ENCODE results near the gene IPCEF1.
"Not testable (repeated sequence)": the region's sequence is repeated elsewhere in the genome, so short reads cannot be mapped to it uniquely, and the experiment has no call there.

GRCh38 chr6:154201688-154202087 is 154.9 kb downstream of the IPCEF1 start:
- not testable (repeated sequence) for TF ChIP-seq EP300 (conservative IDR thresholded peaks at IDR 0.05; ENCODE audit: poor library complexity, severe bottlenecking); POLR2AphosphoS5 (IDR thresholded peaks at IDR 0.05)
- TF ChIP-seq, protein P1, sequence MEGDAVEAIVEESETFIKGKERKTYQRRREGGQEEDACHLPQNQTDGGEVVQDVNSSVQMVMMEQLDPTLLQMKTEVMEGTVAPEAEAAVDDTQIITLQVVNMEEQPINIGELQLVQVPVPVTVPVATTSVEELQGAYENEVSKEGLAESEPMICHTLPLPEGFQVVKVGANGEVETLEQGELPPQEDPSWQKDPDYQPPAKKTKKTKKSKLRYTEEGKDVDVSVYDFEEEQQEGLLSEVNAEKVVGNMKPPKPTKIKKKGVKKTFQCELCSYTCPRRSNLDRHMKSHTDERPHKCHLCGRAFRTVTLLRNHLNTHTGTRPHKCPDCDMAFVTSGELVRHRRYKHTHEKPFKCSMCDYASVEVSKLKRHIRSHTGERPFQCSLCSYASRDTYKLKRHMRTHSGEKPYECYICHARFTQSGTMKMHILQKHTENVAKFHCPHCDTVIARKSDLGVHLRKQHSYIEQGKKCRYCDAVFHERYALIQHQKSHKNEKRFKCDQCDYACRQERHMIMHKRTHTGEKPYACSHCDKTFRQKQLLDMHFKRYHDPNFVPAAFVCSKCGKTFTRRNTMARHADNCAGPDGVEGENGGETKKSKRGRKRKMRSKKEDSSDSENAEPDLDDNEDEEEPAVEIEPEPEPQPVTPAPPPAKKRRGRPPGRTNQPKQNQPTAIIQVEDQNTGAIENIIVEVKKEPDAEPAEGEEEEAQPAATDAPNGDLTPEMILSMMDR (IDR thresholded peaks at IDR 0.05; ENCODE audit: poor library complexity, severe bottlenecking), result not testable (repeated sequence)
